ENCODE results near the gene MARCHF10.

GRCh38 chr17:62763891-62764600 is 44.1 kb downstream of the MARCHF10 start:
- TF ChIP-seq, protein P1, sequence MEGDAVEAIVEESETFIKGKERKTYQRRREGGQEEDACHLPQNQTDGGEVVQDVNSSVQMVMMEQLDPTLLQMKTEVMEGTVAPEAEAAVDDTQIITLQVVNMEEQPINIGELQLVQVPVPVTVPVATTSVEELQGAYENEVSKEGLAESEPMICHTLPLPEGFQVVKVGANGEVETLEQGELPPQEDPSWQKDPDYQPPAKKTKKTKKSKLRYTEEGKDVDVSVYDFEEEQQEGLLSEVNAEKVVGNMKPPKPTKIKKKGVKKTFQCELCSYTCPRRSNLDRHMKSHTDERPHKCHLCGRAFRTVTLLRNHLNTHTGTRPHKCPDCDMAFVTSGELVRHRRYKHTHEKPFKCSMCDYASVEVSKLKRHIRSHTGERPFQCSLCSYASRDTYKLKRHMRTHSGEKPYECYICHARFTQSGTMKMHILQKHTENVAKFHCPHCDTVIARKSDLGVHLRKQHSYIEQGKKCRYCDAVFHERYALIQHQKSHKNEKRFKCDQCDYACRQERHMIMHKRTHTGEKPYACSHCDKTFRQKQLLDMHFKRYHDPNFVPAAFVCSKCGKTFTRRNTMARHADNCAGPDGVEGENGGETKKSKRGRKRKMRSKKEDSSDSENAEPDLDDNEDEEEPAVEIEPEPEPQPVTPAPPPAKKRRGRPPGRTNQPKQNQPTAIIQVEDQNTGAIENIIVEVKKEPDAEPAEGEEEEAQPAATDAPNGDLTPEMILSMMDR (IDR thresholded peaks at IDR 0.05; ENCODE audit: low read depth, low read length): no peak
- no peak for TF ChIP-seq EZH2phosphoT487 (IDR thresholded peaks at IDR 0.05; ENCODE audit: low read depth)

All from OCI-LY3 (cell line).